ENCODE measurements around the gene ITGA7. TPM values are rescaled to one million over a fixed set of nuclear protein-coding genes. Genes with fewer than 3 reads are reported as not detected.

Gene ITGA7
- total RNA-seq, 1 donor from 2014 or later: 7.7 TPM

DNA sequence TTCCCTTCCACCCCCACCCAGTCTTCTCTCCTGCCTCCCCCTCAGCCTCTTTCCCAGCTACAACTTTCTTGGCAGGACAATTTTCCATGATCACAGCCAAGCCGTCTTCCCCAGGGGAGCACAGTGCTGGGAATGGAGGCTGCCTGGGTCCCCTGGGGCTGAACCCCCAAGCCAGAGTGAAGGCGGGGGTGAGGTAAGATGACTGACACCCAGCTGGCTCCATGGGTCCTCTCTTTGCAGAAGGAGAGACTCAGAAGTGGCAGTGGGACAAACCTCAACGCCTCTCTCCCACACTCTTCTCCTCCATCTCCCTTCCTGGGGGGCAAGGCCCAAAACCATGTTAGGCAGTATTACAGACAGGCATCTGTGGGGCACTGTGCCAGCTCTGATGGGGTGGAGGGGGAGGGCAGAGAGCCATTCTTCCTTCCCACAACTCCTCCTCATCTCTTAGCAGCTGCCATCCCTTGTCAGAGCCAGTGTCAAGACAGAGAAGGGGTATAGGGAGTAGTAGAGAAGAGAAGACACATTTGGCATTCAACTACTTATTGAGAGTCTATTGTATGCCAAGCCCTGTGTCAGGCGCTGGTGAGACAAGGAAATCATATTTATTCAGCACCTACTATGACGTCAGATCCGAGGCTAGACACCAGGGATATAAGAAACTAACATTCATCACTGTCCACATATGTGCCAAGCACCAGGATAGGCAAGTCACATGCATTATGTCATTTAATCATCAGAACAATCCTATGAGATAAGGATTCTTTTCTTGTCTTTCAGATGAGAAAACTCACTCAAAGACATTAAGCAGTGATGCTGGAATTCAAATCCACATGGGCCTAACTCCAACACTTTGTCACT, 3.6 kb downstream of the ITGA7 start:
- DNase-seq (ENCODE audit: low read depth): no peak
- H3K4me3 ChIP-seq (ENCODE audit: low read depth, low read length): no peak overlapping the region
- no peak for TF ChIP-seq CTCF (conservative IDR thresholded peaks at IDR 0.05; ENCODE audit: low read depth, low read length)

DNA sequence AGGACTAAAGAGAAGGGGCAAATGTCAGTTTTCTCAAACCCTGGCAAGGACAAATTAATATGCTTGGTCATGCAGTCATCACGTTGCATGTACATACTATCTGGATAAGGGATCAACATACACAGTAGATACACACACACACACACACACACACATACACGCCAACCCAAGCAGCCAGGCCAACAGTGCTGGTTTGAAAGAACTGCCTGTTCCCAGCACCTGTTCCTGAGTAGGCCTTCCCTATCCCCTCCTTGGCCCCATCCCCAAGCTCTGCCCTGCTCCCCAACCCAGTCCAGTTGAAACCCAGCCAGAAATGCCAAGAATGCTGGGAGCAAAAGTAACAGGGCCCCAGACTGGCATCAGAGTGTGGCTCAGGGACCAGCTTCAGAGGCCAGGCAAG, 4.4 kb downstream of the ITGA7 start:
- H3K4me3 ChIP-seq (ENCODE audit: low read depth, low read length): no peak overlapping the region
- TF ChIP-seq CTCF (conservative IDR thresholded peaks at IDR 0.05; ENCODE audit: low read depth, low read length): no peak
- DNase-seq (ENCODE audit: low read depth): no peak

- no peak overlapping the region for H3K4me3 ChIP-seq (ENCODE audit: low read depth, low read length)
- DNase-seq (ENCODE audit: low read depth): no peak
- TF ChIP-seq CTCF (conservative IDR thresholded peaks at IDR 0.05; ENCODE audit: low read depth, low read length): no peak
These were observed 4.8 kb downstream of the ITGA7 start for GRCh38 chr12:55702861-55703260.

- no peak for TF ChIP-seq CTCF (conservative IDR thresholded peaks at IDR 0.05; ENCODE audit: low read depth, low read length)
- DNase-seq (ENCODE audit: low read depth): no peak
- no peak overlapping the region for H3K4me3 ChIP-seq (ENCODE audit: low read depth, low read length)
These were observed 7.3 kb downstream of the ITGA7 start for GRCh38 chr12:55700255-55701018.

- no peak for DNase-seq (ENCODE audit: low read depth)
- no peak for TF ChIP-seq CTCF (conservative IDR thresholded peaks at IDR 0.05; ENCODE audit: low read depth, low read length)
- H3K4me3 ChIP-seq (ENCODE audit: low read depth, low read length): no peak overlapping the region
These were observed 8.1 kb downstream of the ITGA7 start for GRCh38 chr12:55699471-55700055.

DNA sequence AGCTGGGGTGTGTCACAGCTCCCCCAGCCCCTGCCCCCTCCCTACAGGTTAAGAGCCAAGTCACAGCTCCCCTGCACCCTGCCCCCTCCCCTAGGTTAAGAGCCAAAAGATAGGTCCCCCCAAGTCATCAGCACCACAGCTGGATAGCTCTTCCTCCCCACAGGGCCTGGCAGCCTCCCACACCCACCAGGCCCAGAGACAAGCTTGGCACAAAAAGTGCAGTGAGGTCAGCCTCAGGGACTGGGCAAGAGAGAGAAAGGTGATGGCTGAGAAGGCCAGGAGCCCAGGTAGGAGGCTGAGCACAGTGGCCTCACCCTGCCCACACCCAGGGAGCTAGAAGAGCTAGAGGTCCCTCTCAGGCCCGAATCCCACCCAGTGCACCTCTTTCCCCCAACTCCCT, 8.7 kb downstream of the ITGA7 start:
- no peak for DNase-seq (ENCODE audit: low read depth)
- H3K4me3 ChIP-seq (ENCODE audit: low read depth, low read length): no peak overlapping the region
- no peak for TF ChIP-seq CTCF (conservative IDR thresholded peaks at IDR 0.05; ENCODE audit: low read depth, low read length)

All from epithelial cell of proximal tubule (primary cell).